Liver (tissue), 9 donors: ENCODE measurements around the gene CHL1. TPM values are rescaled to one million over a fixed set of nuclear protein-coding genes. Genes with fewer than 3 reads are reported as not detected.

ENCODE experiments used
- DNase-seq: peaks from one replicate; pipeline ENCODE4 v3.0.0-alpha.2; 2017; ENCODE audit warnings: low spot score
- H3K27ac ChIP-seq, 2 donors: one replicate each; pipeline ENCODE4 v1.7.0; 2013; ENCODE audit warnings: inconsistent platforms in 2 of 2, low read length in 2 of 2, control low read depth in 1 of 2, low read depth in 1 of 2, mild to moderate bottlenecking in 1 of 2
- H3K27me3 ChIP-seq, 4 donors: one replicate each; pipeline versions ENCODE4 v1.6.1 to v1.7.0; 2013; ENCODE audit warnings: low read length in 3 of 4, inconsistent platforms in 1 of 4, mild to moderate bottlenecking in 1 of 4, moderate library complexity in 1 of 4; ENCODE audit not compliant: control insufficient read depth in 4 of 4, insufficient read depth in 4 of 4
- H3K36me3 ChIP-seq, 4 donors: one replicate each; pipeline versions ENCODE4 v1.6.1 to v1.7.0; 2013; ENCODE audit warnings: low read length in 3 of 4, mild to moderate bottlenecking in 3 of 4, low read depth in 1 of 4, moderate library complexity in 1 of 4; ENCODE audit not compliant: control insufficient read depth in 4 of 4, insufficient read depth in 3 of 4
- H3K4me1 ChIP-seq, 4 donors: one replicate each; pipeline versions ENCODE4 v1.6.1 to v1.7.0; 2013; ENCODE audit warnings: low read length in 3 of 4, mild to moderate bottlenecking in 3 of 4, moderate library complexity in 1 of 4; ENCODE audit not compliant: control insufficient read depth in 4 of 4, insufficient read depth in 4 of 4
- H3K4me3 ChIP-seq, 3 donors: one replicate each; pipeline versions ENCODE4 v1.6.1 to v1.7.0; 2013; ENCODE audit warnings: low read length in 3 of 3, control low read depth in 1 of 3, low read depth in 1 of 3, mild to moderate bottlenecking in 1 of 3
- H3K9ac ChIP-seq, 2 donors: one replicate each; pipeline ENCODE4 v1.7.0; 2013; ENCODE audit warnings: low read length in 2 of 2, mild to moderate bottlenecking in 2 of 2, moderate library complexity in 2 of 2, control low read depth in 1 of 2, low read depth in 1 of 2
- H3K9me3 ChIP-seq, 4 donors: one replicate each; pipeline versions ENCODE4 v1.6.1 to v1.7.0; 2013; ENCODE audit warnings: low read length in 3 of 4; ENCODE audit not compliant: control insufficient read depth in 4 of 4
- EGR1 ChIP-seq, 2 donors: IDR thresholded peaks; 2 replicates each; pipeline ENCODE4 v1.6.1; 2016 to 2018; ENCODE audit warnings: antibody characterized with exemption in 2 of 2, low read depth in 2 of 2
- FOXA1 ChIP-seq: IDR thresholded peaks from 2 replicates; pipeline ENCODE4 v1.6.1; 2016; ENCODE audit warnings: antibody characterized with exemption
- GABPA ChIP-seq, 2 donors: IDR thresholded peaks in 1 of 2; conservative IDR thresholded peaks in 1 of 2; 2 replicates each; pipeline ENCODE4 v1.6.1; 2016; ENCODE audit warnings: antibody characterized with exemption in 2 of 2, mild to moderate bottlenecking in 1 of 2, moderate library complexity in 1 of 2
- HNF4A ChIP-seq, 2 donors: conservative IDR thresholded peaks; 2 replicates each; pipeline ENCODE4 v1.6.1; 2016; ENCODE audit warnings: antibody characterized with exemption in 2 of 2, mild to moderate bottlenecking in 2 of 2
- HNF4G ChIP-seq: IDR thresholded peaks from 2 replicates; pipeline ENCODE4 v1.6.1; 2016; ENCODE audit warnings: antibody characterized with exemption
- RAD21 ChIP-seq, 2 donors: IDR thresholded peaks; 2 replicates each; pipeline ENCODE4 v1.6.1; 2016; ENCODE audit warnings: antibody characterized with exemption in 2 of 2, mild to moderate bottlenecking in 2 of 2
- RXRA ChIP-seq, 2 donors: IDR thresholded peaks; 2 replicates each; pipeline ENCODE4 v1.6.1; 2017 to 2018; ENCODE audit warnings: antibody characterized with exemption in 2 of 2, mild to moderate bottlenecking in 1 of 2
- SP1 ChIP-seq: IDR thresholded peaks from 2 replicates; pipeline ENCODE4 v1.6.1; 2018; ENCODE audit warnings: antibody characterized with exemption, mild to moderate bottlenecking
- TAF1 ChIP-seq: conservative IDR thresholded peaks from 2 replicates; pipeline ENCODE4 v1.6.1; 2016; ENCODE audit warnings: antibody characterized with exemption, mild to moderate bottlenecking
- YY1 ChIP-seq: IDR thresholded peaks from 2 replicates; pipeline ENCODE4 v1.6.1; 2016; ENCODE audit warnings: antibody characterized with exemption, mild to moderate bottlenecking
- WGBS: extraction: QIAGEN DNeasy Blood & Tissue Kit; methylation state at CpG from one replicate; pipeline ENCODE4 v1.1.7; 2013; 5-methylcytosine and 5-hydroxymethylcytosine counted together
- polyA plus RNA-seq, 2 donors: library from polyadenylated mRNA; stranded (reverse) in 1 of 2; unstranded in 1 of 2; fragments of 200-250 nt in 1 of 2; fragments of >200 nt in 1 of 2; fragmentation: Nextera tagmentation in 1 of 2; extraction: Ambion mirVana in 1 of 2; gene quantifications; one replicate each; pipeline versions ENCODE4 v1.2.1 to v1.2.3, GENCODE V29; 2013 to 2015
- total RNA-seq, 2 donors: library from RNA; depleted of rRNA; stranded (reverse); fragments of >200 nt; gene quantifications; one replicate each; pipeline ENCODE4 v1.2.3, GENCODE V29; 2014
- TF ChIP-seq, protein P1 (sequence below): IDR thresholded peaks from 2 replicates; pipeline ENCODE4 v1.6.1; 2016; ENCODE audit warnings: antibody characterized with exemption
- TF ChIP-seq, protein P2 (sequence below): fragments of 150-350 bp; IDR thresholded peaks from 2 replicates; pipeline ENCODE4 v1.5.1; 2017; ENCODE audit warnings: improper control_type of control experiment, low read depth, low read length; ENCODE audit not compliant: missing input control
- TF ChIP-seq, protein P3 (sequence below): IDR thresholded peaks from 2 replicates; pipeline ENCODE4 v1.6.1; 2016; ENCODE audit warnings: antibody characterized with exemption
- TF ChIP-seq, protein P4 (sequence below): IDR thresholded peaks from 2 replicates; pipeline ENCODE4 v1.6.1; 2016; ENCODE audit warnings: antibody characterized with exemption, mild to moderate bottlenecking
- TF ChIP-seq, protein P5 (sequence below): IDR thresholded peaks from 2 replicates; pipeline ENCODE4 v1.6.1; 2016; ENCODE audit warnings: antibody characterized with exemption
- donor health status: healthy.
- donor health status: healthy.
- donor health status: healthy.
- donor health status: healthy.
- donor health status: healthy.

Gene CHL1
- total and polyA plus RNA-seq, 4 donors = 0.03 to 8.1 (median 0.66) TPM

DNA sequence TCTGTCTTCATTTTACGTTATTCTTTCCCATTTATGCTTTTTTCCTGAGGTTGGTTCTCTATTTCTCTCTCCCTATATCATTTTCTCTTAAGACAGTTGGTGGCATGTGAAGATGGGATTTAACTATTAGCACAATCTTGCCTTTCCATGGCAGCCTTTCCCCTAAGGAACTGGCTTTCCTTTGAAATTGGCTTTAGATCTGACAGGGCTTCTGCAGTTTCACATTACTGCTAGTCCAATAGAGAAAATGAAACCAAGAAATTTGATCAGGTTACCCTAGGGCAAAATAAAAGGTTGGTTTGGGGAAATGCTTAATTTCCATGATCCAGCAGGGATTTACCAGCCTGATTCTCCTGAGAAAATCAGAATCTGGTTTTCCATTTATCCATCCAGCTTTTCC is 22.7 kb upstream of the CHL1 start:
- H3K27me3 ChIP-seq = no peaks in the 10 kb centered on the region
- H3K27ac ChIP-seq = no peak overlapping the region
- no peak for TF ChIP-seq GABPA (IDR thresholded peaks at IDR 0.05 in 1 of 2, conservative IDR thresholded peaks at IDR 0.05 in 1 of 2)
- no peak for TF ChIP-seq RXRA (IDR thresholded peaks at IDR 0.05)
- TF ChIP-seq, protein P1, sequence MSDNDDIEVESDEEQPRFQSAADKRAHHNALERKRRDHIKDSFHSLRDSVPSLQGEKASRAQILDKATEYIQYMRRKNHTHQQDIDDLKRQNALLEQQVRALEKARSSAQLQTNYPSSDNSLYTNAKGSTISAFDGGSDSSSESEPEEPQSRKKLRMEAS = no peak
- no peak for TF ChIP-seq FOXA1
- TF ChIP-seq TAF1 = no peak
- TF ChIP-seq, protein P2, sequence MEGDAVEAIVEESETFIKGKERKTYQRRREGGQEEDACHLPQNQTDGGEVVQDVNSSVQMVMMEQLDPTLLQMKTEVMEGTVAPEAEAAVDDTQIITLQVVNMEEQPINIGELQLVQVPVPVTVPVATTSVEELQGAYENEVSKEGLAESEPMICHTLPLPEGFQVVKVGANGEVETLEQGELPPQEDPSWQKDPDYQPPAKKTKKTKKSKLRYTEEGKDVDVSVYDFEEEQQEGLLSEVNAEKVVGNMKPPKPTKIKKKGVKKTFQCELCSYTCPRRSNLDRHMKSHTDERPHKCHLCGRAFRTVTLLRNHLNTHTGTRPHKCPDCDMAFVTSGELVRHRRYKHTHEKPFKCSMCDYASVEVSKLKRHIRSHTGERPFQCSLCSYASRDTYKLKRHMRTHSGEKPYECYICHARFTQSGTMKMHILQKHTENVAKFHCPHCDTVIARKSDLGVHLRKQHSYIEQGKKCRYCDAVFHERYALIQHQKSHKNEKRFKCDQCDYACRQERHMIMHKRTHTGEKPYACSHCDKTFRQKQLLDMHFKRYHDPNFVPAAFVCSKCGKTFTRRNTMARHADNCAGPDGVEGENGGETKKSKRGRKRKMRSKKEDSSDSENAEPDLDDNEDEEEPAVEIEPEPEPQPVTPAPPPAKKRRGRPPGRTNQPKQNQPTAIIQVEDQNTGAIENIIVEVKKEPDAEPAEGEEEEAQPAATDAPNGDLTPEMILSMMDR = no peak
- TF ChIP-seq, protein P3, sequence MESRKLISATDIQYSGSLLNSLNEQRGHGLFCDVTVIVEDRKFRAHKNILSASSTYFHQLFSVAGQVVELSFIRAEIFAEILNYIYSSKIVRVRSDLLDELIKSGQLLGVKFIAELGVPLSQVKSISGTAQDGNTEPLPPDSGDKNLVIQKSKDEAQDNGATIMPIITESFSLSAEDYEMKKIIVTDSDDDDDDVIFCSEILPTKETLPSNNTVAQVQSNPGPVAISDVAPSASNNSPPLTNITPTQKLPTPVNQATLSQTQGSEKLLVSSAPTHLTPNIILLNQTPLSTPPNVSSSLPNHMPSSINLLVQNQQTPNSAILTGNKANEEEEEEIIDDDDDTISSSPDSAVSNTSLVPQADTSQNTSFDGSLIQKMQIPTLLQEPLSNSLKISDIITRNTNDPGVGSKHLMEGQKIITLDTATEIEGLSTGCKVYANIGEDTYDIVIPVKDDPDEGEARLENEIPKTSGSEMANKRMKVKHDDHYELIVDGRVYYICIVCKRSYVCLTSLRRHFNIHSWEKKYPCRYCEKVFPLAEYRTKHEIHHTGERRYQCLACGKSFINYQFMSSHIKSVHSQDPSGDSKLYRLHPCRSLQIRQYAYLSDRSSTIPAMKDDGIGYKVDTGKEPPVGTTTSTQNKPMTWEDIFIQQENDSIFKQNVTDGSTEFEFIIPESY = no peak
- no peak for TF ChIP-seq YY1
- no peak for TF ChIP-seq SP1
- TF ChIP-seq RAD21 (IDR thresholded peaks at IDR 0.05) = no peak
- no peaks in the 10 kb centered on the region for H3K36me3 ChIP-seq
- 42% methylated on average over 1 of the region's 1 CpG for WGBS
- H3K9me3 ChIP-seq = no peaks in the 10 kb centered on the region
- H3K9ac ChIP-seq = peak overlapping the region in 1 of 2 donors; percentile 79
- no peak overlapping the region for H3K4me3 ChIP-seq
- DNase-seq = no peak
- peaks cover 0 to 4% (median 0%) of the 10 kb centered on the region in 4 donors for H3K4me1 ChIP-seq

- no peak for DNase-seq
- Histone ChIP-seq H3K4me1 (no peaks in the 10 kb centered on the region), H3K4me3 (no peak overlapping the region), H3K36me3 (no peaks in the 10 kb centered on the region), H3K27me3 (peaks cover 0 to 4% (median 0%) of the 10 kb centered on the region in 4 donors), H3K9me3 (peaks cover 0 to 3% (median 2%) of the 10 kb centered on the region in 4 donors), H3K27ac (no peak overlapping the region), H3K9ac (no peak overlapping the region)
- no peak for TF ChIP-seq HNF4A (conservative IDR thresholded peaks at IDR 0.05)
- WGBS = 52% methylated on average over 3 of the region's 3 CpGs
Measured at GRCh38 chr3:184976-185375, 11.6 kb upstream of the CHL1 start.

GRCh38 chr3:192215-192929 is 4.2 kb upstream of the CHL1 start:
- no peak overlapping the region for H3K27ac ChIP-seq
- WGBS = 83% methylated on average over 25 of the region's 25 CpGs
- DNase-seq = no peak
- TF ChIP-seq HNF4G (no peak), EGR1 (IDR thresholded peaks at IDR 0.05; ENCODE audit: low read depth in 2 of 2) (no peak), YY1 (no peak), FOXA1 (no peak)
- TF ChIP-seq, protein P1 = no peak
- TF ChIP-seq, protein P3 = no peak
- TF ChIP-seq, protein P4, sequence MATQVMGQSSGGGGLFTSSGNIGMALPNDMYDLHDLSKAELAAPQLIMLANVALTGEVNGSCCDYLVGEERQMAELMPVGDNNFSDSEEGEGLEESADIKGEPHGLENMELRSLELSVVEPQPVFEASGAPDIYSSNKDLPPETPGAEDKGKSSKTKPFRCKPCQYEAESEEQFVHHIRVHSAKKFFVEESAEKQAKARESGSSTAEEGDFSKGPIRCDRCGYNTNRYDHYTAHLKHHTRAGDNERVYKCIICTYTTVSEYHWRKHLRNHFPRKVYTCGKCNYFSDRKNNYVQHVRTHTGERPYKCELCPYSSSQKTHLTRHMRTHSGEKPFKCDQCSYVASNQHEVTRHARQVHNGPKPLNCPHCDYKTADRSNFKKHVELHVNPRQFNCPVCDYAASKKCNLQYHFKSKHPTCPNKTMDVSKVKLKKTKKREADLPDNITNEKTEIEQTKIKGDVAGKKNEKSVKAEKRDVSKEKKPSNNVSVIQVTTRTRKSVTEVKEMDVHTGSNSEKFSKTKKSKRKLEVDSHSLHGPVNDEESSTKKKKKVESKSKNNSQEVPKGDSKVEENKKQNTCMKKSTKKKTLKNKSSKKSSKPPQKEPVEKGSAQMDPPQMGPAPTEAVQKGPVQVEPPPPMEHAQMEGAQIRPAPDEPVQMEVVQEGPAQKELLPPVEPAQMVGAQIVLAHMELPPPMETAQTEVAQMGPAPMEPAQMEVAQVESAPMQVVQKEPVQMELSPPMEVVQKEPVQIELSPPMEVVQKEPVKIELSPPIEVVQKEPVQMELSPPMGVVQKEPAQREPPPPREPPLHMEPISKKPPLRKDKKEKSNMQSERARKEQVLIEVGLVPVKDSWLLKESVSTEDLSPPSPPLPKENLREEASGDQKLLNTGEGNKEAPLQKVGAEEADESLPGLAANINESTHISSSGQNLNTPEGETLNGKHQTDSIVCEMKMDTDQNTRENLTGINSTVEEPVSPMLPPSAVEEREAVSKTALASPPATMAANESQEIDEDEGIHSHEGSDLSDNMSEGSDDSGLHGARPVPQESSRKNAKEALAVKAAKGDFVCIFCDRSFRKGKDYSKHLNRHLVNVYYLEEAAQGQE = no peak
- TF ChIP-seq, protein P5, sequence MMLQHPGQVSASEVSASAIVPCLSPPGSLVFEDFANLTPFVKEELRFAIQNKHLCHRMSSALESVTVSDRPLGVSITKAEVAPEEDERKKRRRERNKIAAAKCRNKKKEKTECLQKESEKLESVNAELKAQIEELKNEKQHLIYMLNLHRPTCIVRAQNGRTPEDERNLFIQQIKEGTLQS = no peak

More at GRCh38 chr3:192215-192929, 4.2 kb upstream of the CHL1 start:
- Histone ChIP-seq H3K27me3 (peaks cover 0 to 7% (median 3%) of the 10 kb centered on the region in 4 donors), H3K9me3 (peaks cover 0 to 3% (median 3%) of the 10 kb centered on the region in 4 donors), H3K4me3 (no peak overlapping the region), H3K4me1 (peaks cover 5 to 9% (median 8%) of the 10 kb centered on the region in 4 donors), H3K9ac (no peak overlapping the region), H3K36me3 (no peaks in the 10 kb centered on the region)
